GM23338 (cell line): ENCODE data around the gene TYROBP. TPM values are rescaled to one million over a fixed set of nuclear protein-coding genes. Genes with fewer than 3 reads are reported as not detected.

Source experiments
- ATAC-seq: fragments of 200-7000 bp; cut with Tn5 transposase; 3 replicates; pipeline ENCODE4 v1.9.1; 2020
- DNase-seq: peaks from one replicate; pipeline ENCODE4 v3.0.0-alpha.2; 2015; ENCODE audit warnings: low spot score
- H2AFZ ChIP-seq: fragments of 200-600 bp; sonication (generic); 2 replicates; pipeline ENCODE4 v1.8.0; 2016; ENCODE audit warnings: antibody characterized with exemption, mild to moderate bottlenecking, moderate library complexity
- H3F3A ChIP-seq: fragments of 200-600 bp; sonication (generic); replicated peaks from 2 replicates; pipeline ENCODE4 v1.8.0; 2017; ENCODE audit warnings: antibody characterized with exemption, mixed run types, low read depth
- H3K27ac ChIP-seq: fragments of 200-600 bp; sonication (generic); 2 replicates; pipeline ENCODE4 v1.6.1; 2016; ENCODE audit warnings: low read depth
- H3K27me3 ChIP-seq: fragments of 200-600 bp; sonication (generic); 2 replicates; pipeline ENCODE4 v1.8.0; 2016; ENCODE audit warnings: mild to moderate bottlenecking, mixed run types, moderate library complexity; ENCODE audit not compliant: insufficient read depth
- H3K36me3 ChIP-seq: fragments of 200-600 bp; sonication (generic); 2 replicates; pipeline ENCODE4 v1.8.0; 2016; ENCODE audit warnings: mild to moderate bottlenecking; ENCODE audit not compliant: insufficient read depth
- H3K4me1 ChIP-seq: fragments of 200-600 bp; sonication (generic); 2 replicates; pipeline ENCODE4 v1.8.0; 2016; ENCODE audit warnings: mild to moderate bottlenecking, moderate library complexity; ENCODE audit not compliant: insufficient read depth
- H3K4me2 ChIP-seq: fragments of 200-600 bp; sonication (generic); 2 replicates; pipeline ENCODE4 v1.7.1; 2017; ENCODE audit warnings: mixed run types
- H3K4me3 ChIP-seq: fragments of 200-600 bp; sonication (generic); 2 replicates; pipeline ENCODE4 v1.6.1; 2016; ENCODE audit warnings: mixed run types
- H3K79me2 ChIP-seq: fragments of 200-600 bp; sonication (generic); replicated peaks from 2 replicates; pipeline ENCODE4 v1.8.0; 2017; ENCODE audit warnings: mild to moderate bottlenecking; ENCODE audit not compliant: insufficient read depth
- H3K9me2 ChIP-seq: fragments of 200-600 bp; sonication (generic); 2 replicates; pipeline ENCODE4 v1.8.0; 2017; ENCODE audit not compliant: insufficient read depth
- H4K20me1 ChIP-seq: fragments of 200-600 bp; sonication (generic); replicated peaks from 2 replicates; pipeline ENCODE4 v1.8.0; 2017; ENCODE audit warnings: mild to moderate bottlenecking; ENCODE audit not compliant: insufficient read depth
- H3K27ac Mint-ChIP-seq: 2 replicates; pipeline ENCODE4 v1.8.0; 2020; ENCODE audit warnings: inconsistent platforms, mild to moderate bottlenecking, moderate library complexity, mixed read lengths
- H3K27me3 Mint-ChIP-seq: 3 replicates; pipeline ENCODE4 v1.8.0; 2022; ENCODE audit warnings: low read depth, mild to moderate bottlenecking, moderate library complexity, mixed read lengths, inconsistent platforms; ENCODE audit not compliant: insufficient read depth, poor library complexity
- H3K36me3 Mint-ChIP-seq: 3 replicates; pipeline ENCODE4 v1.8.0; 2021; ENCODE audit warnings: low read depth, mild to moderate bottlenecking, inconsistent platforms, moderate library complexity, mixed read lengths
- H3K4me1 Mint-ChIP-seq: 3 replicates; pipeline ENCODE4 v1.8.0; 2020; ENCODE audit warnings: mild to moderate bottlenecking, inconsistent platforms, mixed read lengths
- H3K4me3 Mint-ChIP-seq: 3 replicates; pipeline ENCODE4 v1.8.0; 2021; ENCODE audit warnings: moderate library complexity, mild to moderate bottlenecking, inconsistent platforms, mixed read lengths
- H3K9me3 Mint-ChIP-seq: 3 replicates; pipeline ENCODE4 v1.8.0; 2020; ENCODE audit warnings: moderate library complexity, mild to moderate bottlenecking, inconsistent platforms, mixed read lengths
- CREB1 ChIP-seq: fragments of 250-450 bp; sonication (Bioruptor Pico); IDR thresholded peaks from 2 replicates; pipeline ENCODE4 v1.5.0; 2020; ENCODE audit warnings: low read depth, mild to moderate bottlenecking, moderate library complexity
- EZH2phosphoT487 ChIP-seq: fragments of 200-600 bp; sonication (generic); IDR thresholded peaks from one replicate; pipeline ENCODE4 v1.8.1; 2018; ENCODE audit warnings: antibody characterized with exemption; ENCODE audit not compliant: unreplicated experiment
- POLR2AphosphoS5 ChIP-seq: IDR thresholded peaks from 2 replicates; pipeline ENCODE4 v1.6.1; 2016; ENCODE audit warnings: antibody characterized with exemption, low read depth
- ZNF114 ChIP-seq: fragments of 250-450 bp; sonication (Bioruptor Pico); IDR thresholded peaks from 2 replicates; pipeline ENCODE4 v1.5.0; 2020; ENCODE audit warnings: mild to moderate bottlenecking, moderate library complexity
- polyA plus RNA-seq: library from polyadenylated mRNA; unstranded; fragments of >200 nt; fragmentation: Nextera tagmentation; extraction: Ambion mirVana; gene quantifications from 2 replicates; pipeline ENCODE4 v1.2.1, GENCODE V29; 2016
- total RNA-seq: library from RNA; depleted of rRNA; stranded (reverse); fragments of >200 nt; shearing (Covaris generic); gene quantifications from 2 replicates; pipeline ENCODE4 v1.2.3, GENCODE V29; 2014
- TF ChIP-seq, protein P1 (sequence below): IDR thresholded peaks from 2 replicates; pipeline ENCODE4 v1.6.1; 2016; ENCODE audit warnings: antibody characterized with exemption
- TF ChIP-seq, protein P2 (sequence below), 2 experiments: fragments of 200-600 bp in 1 of 2; sonication (generic) in 1 of 2; conservative IDR thresholded peaks; 2 replicates each; pipeline versions ENCODE4 v1.5.1 to v1.6.1; 2016 to 2017; ENCODE audit warnings: antibody characterized with exemption in 2 of 2, low read depth in 2 of 2, mild to moderate bottlenecking in 2 of 2, moderate library complexity in 1 of 2
- TF ChIP-seq, protein P3 (sequence below): IDR thresholded peaks from one replicate; pipeline ENCODE4 v1.6.1; 2018; ENCODE audit warnings: antibody characterized with exemption; ENCODE audit not compliant: unreplicated experiment
- TF ChIP-seq, protein P4 (sequence below): fragments of 250-450 bp; sonication (Bioruptor Pico); IDR thresholded peaks from 2 replicates; pipeline ENCODE4 v1.5.0; 2020; ENCODE audit warnings: mild to moderate bottlenecking, moderate library complexity

Gene TYROBP
- total and polyA plus RNA-seq, 2 experiments from 2014 or later, result not detected

DNA sequence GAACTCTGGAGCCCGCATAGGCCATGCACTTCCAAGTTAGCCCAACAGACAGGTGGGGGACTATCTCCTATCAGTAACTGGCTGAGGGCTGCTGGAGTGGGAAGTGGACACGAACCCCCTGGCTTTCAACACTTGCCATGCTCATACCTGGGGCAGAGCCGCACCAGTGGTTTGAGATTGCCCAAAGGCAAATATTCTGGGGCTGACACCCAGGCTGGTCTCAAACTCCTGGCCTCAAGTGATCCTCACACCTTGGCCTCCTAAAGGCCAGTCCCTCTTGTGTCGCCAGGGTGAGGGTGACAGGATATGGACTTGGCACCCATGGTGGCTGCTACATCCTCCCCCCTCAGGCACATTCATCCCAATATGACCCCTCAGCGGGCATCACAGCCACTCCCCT, 20.9 kb downstream of the TYROBP start:
- peaks cover 45% of the 10 kb centered on the region for H3K36me3 Mint-ChIP-seq
- H3K36me3 ChIP-seq, result peaks cover 8% of the 10 kb centered on the region; the same call in 1 of the 2 replicates
- no peaks in the 10 kb centered on the region for H3K9me3 Mint-ChIP-seq
- no peak overlapping the region for H3K4me3 Mint-ChIP-seq
- no peak overlapping the region for H3K4me3 ChIP-seq
- DNase-seq (no peak), ATAC-seq (no peak)
- H3K27ac Mint-ChIP-seq, result no peak overlapping the region
- no peak overlapping the region for H2AFZ ChIP-seq
- peaks cover 4% of the 10 kb centered on the region; the same call in 1 of the 2 replicates for H4K20me1 ChIP-seq
- peaks cover 13% of the 10 kb centered on the region for H3K27me3 Mint-ChIP-seq
- H3K27me3 ChIP-seq, result no peaks in the 10 kb centered on the region
- no peak overlapping the region for H3K4me2 ChIP-seq
- H3K27ac ChIP-seq, result no peak overlapping the region
- no peaks in the 10 kb centered on the region for H3K79me2 ChIP-seq
- H3K4me1 ChIP-seq, result no peaks in the 10 kb centered on the region
- no peaks in the 10 kb centered on the region for H3K4me1 Mint-ChIP-seq
- no peaks in the 10 kb centered on the region for H3K9me2 ChIP-seq
- no peak for TF ChIP-seq ZNF114 (CRISPR knock-in tag)
- TF ChIP-seq, protein P1, sequence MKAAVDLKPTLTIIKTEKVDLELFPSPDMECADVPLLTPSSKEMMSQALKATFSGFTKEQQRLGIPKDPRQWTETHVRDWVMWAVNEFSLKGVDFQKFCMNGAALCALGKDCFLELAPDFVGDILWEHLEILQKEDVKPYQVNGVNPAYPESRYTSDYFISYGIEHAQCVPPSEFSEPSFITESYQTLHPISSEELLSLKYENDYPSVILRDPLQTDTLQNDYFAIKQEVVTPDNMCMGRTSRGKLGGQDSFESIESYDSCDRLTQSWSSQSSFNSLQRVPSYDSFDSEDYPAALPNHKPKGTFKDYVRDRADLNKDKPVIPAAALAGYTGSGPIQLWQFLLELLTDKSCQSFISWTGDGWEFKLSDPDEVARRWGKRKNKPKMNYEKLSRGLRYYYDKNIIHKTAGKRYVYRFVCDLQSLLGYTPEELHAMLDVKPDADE, result no peak
- TF ChIP-seq CREB1 (CRISPR knock-in tag), result no peak
- TF ChIP-seq EZH2phosphoT487, result no peak
- TF ChIP-seq, protein P2, sequence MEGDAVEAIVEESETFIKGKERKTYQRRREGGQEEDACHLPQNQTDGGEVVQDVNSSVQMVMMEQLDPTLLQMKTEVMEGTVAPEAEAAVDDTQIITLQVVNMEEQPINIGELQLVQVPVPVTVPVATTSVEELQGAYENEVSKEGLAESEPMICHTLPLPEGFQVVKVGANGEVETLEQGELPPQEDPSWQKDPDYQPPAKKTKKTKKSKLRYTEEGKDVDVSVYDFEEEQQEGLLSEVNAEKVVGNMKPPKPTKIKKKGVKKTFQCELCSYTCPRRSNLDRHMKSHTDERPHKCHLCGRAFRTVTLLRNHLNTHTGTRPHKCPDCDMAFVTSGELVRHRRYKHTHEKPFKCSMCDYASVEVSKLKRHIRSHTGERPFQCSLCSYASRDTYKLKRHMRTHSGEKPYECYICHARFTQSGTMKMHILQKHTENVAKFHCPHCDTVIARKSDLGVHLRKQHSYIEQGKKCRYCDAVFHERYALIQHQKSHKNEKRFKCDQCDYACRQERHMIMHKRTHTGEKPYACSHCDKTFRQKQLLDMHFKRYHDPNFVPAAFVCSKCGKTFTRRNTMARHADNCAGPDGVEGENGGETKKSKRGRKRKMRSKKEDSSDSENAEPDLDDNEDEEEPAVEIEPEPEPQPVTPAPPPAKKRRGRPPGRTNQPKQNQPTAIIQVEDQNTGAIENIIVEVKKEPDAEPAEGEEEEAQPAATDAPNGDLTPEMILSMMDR (conservative IDR thresholded peaks at IDR 0.05; ENCODE audit: low read depth in 2 of 2), result no peak
- TF ChIP-seq, protein P3, sequence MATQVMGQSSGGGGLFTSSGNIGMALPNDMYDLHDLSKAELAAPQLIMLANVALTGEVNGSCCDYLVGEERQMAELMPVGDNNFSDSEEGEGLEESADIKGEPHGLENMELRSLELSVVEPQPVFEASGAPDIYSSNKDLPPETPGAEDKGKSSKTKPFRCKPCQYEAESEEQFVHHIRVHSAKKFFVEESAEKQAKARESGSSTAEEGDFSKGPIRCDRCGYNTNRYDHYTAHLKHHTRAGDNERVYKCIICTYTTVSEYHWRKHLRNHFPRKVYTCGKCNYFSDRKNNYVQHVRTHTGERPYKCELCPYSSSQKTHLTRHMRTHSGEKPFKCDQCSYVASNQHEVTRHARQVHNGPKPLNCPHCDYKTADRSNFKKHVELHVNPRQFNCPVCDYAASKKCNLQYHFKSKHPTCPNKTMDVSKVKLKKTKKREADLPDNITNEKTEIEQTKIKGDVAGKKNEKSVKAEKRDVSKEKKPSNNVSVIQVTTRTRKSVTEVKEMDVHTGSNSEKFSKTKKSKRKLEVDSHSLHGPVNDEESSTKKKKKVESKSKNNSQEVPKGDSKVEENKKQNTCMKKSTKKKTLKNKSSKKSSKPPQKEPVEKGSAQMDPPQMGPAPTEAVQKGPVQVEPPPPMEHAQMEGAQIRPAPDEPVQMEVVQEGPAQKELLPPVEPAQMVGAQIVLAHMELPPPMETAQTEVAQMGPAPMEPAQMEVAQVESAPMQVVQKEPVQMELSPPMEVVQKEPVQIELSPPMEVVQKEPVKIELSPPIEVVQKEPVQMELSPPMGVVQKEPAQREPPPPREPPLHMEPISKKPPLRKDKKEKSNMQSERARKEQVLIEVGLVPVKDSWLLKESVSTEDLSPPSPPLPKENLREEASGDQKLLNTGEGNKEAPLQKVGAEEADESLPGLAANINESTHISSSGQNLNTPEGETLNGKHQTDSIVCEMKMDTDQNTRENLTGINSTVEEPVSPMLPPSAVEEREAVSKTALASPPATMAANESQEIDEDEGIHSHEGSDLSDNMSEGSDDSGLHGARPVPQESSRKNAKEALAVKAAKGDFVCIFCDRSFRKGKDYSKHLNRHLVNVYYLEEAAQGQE, result no peak
- TF ChIP-seq, protein P4, sequence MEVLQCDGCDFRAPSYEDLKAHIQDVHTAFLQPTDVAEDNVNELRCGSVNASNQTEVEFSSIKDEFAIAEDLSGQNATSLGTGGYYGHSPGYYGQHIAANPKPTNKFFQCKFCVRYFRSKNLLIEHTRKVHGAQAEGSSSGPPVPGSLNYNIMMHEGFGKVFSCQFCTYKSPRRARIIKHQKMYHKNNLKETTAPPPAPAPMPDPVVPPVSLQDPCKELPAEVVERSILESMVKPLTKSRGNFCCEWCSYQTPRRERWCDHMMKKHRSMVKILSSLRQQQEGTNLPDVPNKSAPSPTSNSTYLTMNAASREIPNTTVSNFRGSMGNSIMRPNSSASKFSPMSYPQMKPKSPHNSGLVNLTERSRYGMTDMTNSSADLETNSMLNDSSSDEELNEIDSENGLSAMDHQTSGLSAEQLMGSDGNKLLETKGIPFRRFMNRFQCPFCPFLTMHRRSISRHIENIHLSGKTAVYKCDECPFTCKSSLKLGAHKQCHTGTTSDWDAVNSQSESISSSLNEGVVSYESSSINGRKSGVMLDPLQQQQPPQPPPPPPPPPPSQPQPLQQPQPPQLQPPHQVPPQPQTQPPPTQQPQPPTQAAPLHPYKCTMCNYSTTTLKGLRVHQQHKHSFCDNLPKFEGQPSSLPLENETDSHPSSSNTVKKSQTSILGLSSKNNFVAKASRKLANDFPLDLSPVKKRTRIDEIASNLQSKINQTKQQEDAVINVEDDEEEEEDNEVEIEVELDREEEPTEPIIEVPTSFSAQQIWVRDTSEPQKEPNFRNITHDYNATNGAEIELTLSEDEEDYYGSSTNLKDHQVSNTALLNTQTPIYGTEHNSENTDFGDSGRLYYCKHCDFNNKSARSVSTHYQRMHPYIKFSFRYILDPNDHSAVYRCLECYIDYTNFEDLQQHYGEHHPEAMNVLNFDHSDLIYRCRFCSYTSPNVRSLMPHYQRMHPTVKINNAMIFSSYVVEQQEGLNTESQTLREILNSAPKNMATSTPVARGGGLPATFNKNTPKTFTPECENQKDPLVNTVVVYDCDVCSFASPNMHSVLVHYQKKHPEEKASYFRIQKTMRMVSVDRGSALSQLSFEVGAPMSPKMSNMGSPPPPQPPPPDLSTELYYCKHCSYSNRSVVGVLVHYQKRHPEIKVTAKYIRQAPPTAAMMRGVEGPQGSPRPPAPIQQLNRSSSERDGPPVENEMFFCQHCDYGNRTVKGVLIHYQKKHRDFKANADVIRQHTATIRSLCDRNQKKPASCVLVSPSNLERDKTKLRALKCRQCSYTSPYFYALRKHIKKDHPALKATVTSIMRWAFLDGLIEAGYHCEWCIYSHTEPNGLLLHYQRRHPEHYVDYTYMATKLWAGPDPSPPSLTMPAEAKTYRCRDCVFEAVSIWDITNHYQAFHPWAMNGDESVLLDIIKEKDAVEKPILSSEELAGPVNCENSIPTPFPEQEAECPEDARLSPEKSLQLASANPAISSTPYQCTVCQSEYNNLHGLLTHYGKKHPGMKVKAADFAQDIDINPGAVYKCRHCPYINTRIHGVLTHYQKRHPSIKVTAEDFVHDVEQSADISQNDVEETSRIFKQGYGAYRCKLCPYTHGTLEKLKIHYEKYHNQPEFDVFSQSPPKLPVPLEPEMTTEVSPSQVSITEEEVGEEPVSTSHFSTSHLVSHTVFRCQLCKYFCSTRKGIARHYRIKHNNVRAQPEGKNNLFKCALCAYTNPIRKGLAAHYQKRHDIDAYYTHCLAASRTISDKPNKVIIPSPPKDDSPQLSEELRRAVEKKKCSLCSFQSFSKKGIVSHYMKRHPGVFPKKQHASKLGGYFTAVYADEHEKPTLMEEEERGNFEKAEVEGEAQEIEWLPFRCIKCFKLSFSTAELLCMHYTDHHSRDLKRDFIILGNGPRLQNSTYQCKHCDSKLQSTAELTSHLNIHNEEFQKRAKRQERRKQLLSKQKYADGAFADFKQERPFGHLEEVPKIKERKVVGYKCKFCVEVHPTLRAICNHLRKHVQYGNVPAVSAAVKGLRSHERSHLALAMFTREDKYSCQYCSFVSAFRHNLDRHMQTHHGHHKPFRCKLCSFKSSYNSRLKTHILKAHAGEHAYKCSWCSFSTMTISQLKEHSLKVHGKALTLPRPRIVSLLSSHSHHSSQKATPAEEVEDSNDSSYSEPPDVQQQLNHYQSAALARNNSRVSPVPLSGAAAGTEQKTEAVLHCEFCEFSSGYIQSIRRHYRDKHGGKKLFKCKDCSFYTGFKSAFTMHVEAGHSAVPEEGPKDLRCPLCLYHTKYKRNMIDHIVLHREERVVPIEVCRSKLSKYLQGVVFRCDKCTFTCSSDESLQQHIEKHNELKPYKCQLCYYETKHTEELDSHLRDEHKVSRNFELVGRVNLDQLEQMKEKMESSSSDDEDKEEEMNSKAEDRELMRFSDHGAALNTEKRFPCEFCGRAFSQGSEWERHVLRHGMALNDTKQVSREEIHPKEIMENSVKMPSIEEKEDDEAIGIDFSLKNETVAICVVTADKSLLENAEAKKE (CRISPR knock-in tag), result no peak
- TF ChIP-seq POLR2AphosphoS5, result no peak
- no peaks in the 10 kb centered on the region for H3F3A ChIP-seq
